Stimulated activated CD4-positive, alpha-beta T cell treated with anti-CD3 and anti-CD28 coated beads, Interleukin-2, amount 100 ng/mL, for 4 hours (primary cell): ENCODE data around the gene TUBA4A.

Source experiments
- DNase-seq: peaks from one replicate; pipeline ENCODE4 v3.0.0-alpha.2; 2020; ENCODE audit warnings: low read depth

Gene TUBA4A

GRCh38 chr2:219234331-219234730 is 19.4 kb downstream of the TUBA4A start:
- DNase-seq, result no peak

DNA sequence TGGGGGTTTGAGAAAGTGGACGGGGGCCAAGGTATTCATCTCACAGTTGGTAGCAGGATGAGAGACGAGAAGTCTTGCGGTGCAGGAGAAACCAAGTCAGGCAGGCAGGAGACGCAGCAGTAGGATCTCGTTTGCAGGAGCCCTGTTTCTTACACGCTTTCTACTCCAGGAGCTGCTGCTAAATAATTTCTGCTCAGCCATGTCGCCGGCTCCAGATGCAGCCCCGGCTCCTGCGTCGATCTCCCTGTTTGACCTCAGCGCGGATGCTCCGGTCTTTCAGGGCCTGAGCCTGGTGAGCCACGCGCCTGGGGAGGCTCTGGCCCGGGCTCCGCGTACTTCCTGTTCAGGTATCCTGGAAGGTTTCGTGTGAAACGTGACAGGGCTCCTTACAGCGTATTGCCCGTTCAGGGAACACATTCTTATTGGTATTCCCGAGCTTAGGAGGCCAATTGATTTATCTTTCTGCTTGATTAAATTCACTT is 23.6 kb downstream of the TUBA4A start:
- no peak for DNase-seq

GRCh38 chr2:219229305-219230058 is 24.2 kb downstream of the TUBA4A start, which contains the start of the genes ANKZF1 and ATG9A:
ANKZF1 (plus strand) TSS chr2:219229806; CDS start chr2:219230258, 452 bp downstream.
ATG9A (minus strand) TSS chr2:219229636; CDS start chr2:219228024, 1,612 bp downstream.
- DNase-seq, result peak; percentile 98

- no peak for DNase-seq
Measured at GRCh38 chr2:219228911-219229304, 24.8 kb downstream of the TUBA4A start.

DNA sequence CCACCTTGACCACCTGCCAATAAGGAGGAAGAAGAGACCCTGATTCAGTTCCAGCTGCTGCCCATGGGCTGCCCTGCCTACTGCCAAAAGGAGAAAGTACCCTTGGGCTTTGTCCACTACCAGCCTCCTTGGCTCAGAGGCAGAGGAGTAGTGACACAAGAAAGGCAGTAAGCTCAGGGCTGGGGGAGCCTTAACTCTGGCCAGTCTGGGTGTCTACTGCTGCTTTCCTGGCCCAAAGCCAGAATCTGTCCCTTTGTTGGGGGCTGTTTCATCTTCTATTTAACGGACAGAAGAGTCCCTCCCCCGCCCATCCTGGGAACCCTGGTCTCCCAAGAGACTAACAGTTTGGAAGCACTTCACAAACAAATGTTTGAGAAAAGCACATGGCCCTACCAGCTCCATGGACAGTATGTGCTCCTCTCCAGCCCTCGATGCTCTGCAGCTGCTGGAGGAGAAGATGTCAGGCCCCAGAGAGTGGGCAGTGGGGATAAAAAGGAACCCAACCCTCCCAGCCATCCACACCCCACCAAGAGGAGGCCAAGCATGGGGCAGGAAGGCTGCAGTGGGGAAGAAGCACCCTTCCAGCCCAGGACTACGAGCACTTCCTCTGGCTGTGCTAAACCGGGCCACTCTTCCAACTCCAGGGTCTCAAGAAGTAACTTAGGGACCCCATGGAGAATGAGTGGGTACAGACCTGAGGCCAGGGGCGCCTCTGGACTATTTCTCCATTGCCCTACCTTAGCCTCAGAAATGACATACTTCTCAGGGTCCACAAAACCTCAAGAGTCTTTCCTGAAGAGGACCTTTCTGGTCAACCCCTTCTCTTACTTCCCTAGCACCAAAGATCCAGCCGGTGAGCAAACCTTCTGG is 25.4 kb downstream of the TUBA4A start:
- DNase-seq, result no peak

- DNase-seq, result no peak
Measured at GRCh38 chr2:219225350-219225749, 28.4 kb downstream of the TUBA4A start.

GRCh38 chr2:219223831-219224610 is 29.7 kb downstream of the TUBA4A start:
- DNase-seq, result no peak

GRCh38 chr2:219221957-219222518 is 31.7 kb downstream of the TUBA4A start:
- DNase-seq, result no peak

DNA sequence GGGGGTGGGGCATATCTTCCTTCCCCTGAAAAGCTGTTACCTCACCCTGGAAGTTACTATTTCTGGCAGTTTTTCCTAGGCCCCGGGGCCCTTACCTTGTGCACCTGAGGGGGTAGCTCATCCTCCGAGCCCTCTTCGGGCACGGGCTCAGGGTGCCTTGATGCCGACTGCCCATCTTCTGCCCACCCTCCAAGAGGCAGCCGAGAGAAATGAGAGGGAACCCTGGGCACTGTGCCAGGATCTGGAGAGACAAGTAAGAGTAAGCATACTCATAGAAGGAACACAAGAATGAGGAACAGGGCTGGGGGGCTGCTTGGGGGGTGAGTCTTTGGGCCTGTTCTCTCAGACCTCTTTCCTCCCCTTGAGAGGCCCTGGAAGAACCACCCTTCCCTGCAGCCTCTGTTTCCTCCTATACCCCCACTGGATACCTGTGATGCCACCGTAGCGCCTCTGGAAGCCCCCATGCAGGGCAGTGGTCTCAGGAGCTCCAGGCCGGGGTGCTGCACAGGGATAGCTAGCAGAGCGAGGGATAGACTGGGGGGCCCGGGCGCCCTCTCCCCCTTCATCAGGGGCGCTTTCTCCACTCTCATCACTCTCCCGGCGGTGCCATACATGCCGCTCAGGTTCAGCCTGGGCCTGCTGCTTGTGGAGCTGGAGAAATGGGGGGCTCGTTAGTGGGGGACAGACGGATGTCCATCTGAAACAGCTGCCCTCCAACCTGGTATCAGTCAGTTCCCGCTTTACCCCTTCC is 32.9 kb downstream of the TUBA4A start:
- no peak for DNase-seq

DNA sequence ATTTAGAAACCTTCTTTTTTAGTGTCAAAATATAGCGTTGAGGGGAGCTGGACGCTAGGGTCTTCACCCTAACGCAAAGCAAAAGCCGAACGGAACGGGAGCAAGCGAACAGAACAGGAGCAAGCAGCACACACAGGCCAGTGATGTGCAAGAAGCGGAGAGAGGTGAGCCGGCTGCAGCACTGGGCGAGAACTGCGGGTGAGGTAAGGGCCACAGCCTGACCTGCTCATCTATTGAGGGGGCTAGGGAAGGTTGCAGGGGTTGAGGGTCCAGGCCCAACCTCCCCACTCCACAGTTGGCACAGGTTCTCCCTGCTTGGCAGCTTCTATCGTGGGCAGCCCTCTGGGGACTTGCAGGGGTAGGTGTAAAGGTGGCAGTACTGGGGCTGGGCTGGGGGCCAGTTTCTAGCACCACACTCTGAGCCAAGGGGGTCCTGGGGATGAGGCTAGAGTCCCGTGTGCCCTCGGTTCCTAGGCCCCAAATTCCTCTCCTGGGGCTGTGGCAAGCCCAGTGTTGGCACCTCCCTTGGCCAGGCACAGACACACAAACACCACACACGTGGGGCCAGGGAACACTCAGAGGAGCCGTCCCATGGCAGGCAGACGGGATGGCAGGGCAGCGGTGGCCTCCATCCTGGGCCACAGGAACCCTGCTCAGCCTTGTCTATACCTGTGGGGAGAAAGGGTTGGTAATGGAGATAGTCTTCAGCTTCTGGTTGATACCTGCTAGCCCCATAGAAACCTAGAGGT is 33.8 kb downstream of the TUBA4A start:
- DNase-seq, result no peak

DNA sequence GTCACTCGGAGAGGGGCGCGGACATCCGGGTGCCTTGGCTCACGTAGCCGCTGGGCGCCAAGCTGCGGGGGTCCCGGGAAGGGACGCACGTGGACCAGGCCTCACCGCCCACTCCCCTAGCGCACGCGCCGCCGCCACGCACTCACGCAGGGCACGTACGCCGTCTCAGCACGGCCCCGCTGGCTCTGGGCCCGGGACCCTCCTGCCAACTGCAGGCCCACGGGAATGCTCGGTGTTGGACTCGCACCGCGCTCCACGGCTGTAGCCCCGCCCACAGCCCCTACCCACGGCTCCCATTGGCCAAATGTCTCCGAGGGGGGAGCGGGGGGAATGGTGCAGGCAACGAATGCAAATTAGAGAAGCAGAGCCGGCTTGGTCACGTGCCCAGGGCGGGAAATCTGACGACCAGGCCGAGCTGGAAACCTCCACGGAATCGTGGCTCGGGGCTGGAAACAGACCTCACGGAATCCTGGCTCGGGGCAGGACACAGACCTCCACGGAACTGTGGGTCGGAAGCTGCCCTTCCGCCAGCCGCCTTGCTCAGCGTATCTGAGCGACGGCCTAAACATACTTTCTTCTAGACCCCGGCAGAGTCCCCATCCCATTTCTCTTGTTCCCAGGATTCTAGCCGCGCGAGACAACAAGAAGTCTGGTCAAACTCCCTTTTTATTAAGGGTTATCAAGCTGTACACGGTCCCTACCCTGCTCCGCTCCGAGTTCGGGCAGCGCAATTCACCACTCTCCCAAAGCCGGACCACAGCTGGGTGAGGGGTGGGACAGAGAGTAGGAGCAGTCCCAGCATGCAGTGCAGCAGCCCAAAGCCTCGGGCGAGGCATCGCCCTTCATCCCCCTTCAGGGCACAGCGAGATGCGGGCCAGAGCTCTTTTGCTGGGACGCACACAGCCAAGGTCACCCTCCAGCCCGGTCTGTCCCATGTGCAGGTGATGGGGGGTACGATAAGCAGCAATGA is 34.7 kb downstream of the TUBA4A start, which contains the start of gene ABCB6:
Gene ABCB6, minus strand, starts transcription at position 227 of the 970 bp plus-strand sequence. CDS start 285 bp downstream, outside the sequence.
- DNase-seq, result peak; percentile 87

GRCh38 chr2:219218217-219218731 is 35.4 kb downstream of the TUBA4A start:
- no peak for DNase-seq

GRCh38 chr2:219216535-219216915 is 37.2 kb downstream of the TUBA4A start:
- DNase-seq, result no peak

DNA sequence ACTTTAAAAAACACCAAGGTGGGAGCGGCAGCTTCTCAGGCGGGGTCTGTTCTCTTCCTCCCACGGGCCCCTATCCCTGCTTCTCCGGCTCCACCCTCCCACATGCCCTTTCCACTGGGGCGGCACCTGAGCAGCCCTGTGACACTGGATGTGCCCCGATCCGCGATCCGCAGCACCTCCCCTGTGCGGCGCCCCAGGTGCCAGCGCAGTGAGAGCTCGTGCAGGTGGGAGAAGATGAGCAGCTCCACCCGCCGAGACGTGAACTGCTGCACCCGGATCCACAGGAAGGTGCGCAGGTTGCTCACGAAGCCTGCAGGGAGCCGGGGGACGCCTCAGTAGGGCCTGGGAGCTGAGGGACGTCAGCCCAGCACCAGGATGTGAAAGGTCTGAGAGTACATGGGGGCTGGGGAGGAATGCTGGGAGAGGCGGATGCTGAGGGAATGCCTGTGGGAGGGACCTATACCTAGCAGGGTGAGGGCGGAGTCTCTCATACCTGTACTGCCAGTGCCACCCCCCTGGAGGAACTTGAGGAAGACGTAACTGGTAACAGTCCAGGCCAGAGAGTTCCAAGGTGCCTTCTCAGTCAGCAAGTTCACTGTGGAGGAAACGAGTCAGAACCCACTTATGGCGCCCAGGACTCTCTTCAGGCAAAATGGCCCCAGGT is 37.7 kb downstream of the TUBA4A start:
- DNase-seq, result no peak

DNA sequence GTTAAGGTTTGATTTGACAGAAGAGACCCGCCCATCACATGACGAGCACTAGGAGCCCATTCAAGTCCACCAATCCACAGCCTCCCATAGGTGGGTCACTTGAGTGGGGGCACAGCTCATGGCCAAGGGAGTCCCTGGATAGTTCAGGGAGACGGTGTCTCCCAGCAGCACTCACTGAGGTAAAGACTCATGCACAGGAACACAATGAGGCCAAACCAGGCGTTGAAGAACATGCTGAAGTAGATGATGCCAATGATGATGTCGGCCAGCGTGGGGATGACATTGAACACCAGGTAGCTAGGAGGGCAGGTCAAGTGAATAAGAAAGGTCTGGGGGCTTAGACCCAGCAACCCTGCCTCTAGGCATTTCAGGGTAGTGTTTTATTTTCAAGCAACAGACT is 38.9 kb downstream of the TUBA4A start:
- DNase-seq, result no peak

DNA sequence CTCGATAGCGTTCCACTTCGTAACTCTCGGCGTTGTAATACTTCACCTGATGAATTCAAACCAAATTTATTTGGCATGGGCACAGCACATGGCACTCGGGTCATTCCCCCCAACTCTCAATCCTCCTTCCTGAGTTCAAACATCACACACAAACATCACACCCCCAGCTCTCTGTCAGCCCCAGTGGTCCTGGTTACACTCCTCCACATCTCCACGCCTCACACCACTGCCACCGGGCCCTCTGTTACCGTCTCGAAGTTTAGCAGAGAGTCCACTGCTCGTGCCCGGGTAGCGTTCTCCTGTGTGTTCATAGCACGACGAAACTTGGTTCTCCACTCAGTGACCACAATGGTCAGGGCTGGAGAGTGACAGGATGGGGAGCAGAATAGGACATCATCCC is 39.6 kb downstream of the TUBA4A start:
- DNase-seq, result no peak

DNA sequence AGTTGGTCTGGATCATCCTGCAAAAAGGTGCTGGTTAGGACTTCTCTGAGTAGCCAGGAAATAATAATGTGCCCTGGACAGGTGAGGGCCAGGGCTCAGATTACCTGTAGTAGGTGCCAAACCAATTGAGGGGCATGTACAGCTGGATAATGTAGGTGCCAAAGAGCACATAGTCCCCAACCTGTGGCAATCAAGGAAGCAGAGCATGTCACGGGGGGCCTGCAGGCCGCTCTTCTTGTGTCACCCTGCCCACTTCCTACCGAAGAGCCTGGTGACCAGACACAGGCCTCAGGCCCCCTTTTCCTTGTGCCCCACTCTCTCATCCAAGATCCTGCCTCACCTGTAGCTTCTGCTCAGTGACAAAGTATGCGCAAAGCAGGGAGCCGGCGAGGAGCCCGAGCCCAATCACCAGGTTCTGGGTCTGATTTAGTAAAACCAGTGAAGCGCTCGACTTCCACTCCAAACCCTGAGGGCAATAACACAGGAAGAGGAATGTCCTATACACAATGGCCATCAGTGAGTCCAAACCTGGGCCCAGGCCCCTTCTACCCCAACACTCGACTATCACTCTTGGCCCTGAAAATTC is 40.1 kb downstream of the TUBA4A start:
- DNase-seq, result no peak

DNA sequence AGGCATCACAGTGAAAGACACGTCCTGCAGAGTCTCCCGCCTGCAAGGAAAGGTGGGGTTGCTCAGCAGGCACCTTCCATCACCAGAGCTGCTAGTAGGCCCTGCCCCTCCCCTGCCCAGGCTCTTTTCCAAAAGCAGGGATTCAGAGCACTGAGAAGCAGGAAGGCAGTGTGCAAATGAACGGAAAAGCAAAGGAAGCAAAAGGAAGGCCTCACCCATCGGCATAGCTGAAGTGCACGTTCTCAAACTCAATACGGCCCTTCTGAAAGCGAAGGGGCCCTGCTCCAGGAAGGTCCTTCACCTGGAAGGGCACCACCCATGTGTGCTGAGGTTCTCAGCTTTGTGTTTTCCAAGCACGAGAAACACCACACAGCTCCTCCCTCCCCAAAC is 40.7 kb downstream of the TUBA4A start:
- DNase-seq, result no peak
